ENCODE results near the gene TMEM52. TPM values are rescaled to one million over a fixed set of nuclear protein-coding genes. Genes with fewer than 3 reads are reported as not detected.

The TMEM52 gene
- total RNA-seq, 4 donors from 2014 or later: 1.0 TPM; not detected in 3

DNA sequence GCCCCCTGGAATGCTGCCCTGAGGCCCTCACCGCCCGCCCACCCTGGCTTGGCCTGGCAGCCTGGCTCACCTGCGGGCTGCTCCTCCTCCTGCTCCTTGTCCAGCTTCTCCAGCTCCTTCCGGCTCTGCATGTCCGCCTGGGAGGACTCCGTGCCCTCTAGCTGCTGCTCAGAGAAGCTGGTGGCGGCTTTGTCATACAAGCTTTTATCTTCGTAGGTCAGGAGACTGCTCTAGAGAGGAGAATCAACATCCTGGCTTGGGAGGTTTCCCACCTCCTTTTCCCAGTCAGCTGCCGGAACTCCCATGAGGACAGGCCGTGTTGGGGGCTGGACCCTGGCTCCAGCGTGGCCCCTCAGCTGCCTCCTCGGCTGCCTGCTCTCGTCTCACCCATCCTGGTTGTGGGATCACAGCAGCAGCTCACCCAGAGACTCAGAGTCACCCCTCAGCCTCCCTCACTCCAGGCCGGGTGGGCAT, 36.6 kb upstream of the TMEM52 start:
- Histone ChIP-seq H3K27ac (no peak overlapping the region), H3K4me1 (peaks cover 0 to 8% (median 0%) of the 10 kb centered on the region in 4 donors), H3K27me3 (peaks cover 0 to 46% of the 10 kb centered on the region in 2 donors), H3K4me3 (no peak overlapping the region), H3K36me3 (no peaks in the 10 kb centered on the region), H3K9me3 (no peaks in the 10 kb centered on the region)
- TF ChIP-seq, protein P1, sequence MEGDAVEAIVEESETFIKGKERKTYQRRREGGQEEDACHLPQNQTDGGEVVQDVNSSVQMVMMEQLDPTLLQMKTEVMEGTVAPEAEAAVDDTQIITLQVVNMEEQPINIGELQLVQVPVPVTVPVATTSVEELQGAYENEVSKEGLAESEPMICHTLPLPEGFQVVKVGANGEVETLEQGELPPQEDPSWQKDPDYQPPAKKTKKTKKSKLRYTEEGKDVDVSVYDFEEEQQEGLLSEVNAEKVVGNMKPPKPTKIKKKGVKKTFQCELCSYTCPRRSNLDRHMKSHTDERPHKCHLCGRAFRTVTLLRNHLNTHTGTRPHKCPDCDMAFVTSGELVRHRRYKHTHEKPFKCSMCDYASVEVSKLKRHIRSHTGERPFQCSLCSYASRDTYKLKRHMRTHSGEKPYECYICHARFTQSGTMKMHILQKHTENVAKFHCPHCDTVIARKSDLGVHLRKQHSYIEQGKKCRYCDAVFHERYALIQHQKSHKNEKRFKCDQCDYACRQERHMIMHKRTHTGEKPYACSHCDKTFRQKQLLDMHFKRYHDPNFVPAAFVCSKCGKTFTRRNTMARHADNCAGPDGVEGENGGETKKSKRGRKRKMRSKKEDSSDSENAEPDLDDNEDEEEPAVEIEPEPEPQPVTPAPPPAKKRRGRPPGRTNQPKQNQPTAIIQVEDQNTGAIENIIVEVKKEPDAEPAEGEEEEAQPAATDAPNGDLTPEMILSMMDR (IDR thresholded peaks at IDR 0.05): no peak
- TF ChIP-seq POLR2A (IDR thresholded peaks at IDR 0.05): no peak
- TF ChIP-seq EP300 (IDR thresholded peaks at IDR 0.05): no peak
- DNase-seq (ENCODE audit: low spot score in 2 of 2): no peak
- 63 to 72% methylated on average over 14 of the region's 14 CpGs for WGBS, 2 donors

GRCh38 chr1:1954831-1955441, 35.9 kb upstream of the TMEM52 start:
- TF ChIP-seq POLR2A (IDR thresholded peaks at IDR 0.05): no peak
- no peak for TF ChIP-seq EP300 (IDR thresholded peaks at IDR 0.05)
- TF ChIP-seq, protein P1 (IDR thresholded peaks at IDR 0.05): no peak
- WGBS, 2 donors: 84 to 87% methylated on average over 45 to 46 of the region's 46 CpGs
- Histone ChIP-seq H3K4me3 (no peak overlapping the region), H3K36me3 (no peaks in the 10 kb centered on the region), H3K27ac (no peak overlapping the region), H3K9me3 (no peaks in the 10 kb centered on the region), H3K27me3 (peaks cover 0 to 39% of the 10 kb centered on the region in 2 donors), H3K4me1 (peaks cover 0 to 5% (median 0%) of the 10 kb centered on the region in 4 donors)
- DNase-seq (ENCODE audit: low spot score in 2 of 2): no peak

- Histone ChIP-seq H3K9me3 (no peaks in the 10 kb centered on the region), H3K27me3 (peaks cover 0 to 30% of the 10 kb centered on the region in 2 donors), H3K4me1 (no peaks in the 10 kb centered on the region), H3K27ac (no peak overlapping the region), H3K36me3 (no peaks in the 10 kb centered on the region), H3K4me3 (no peak overlapping the region)
- TF ChIP-seq, protein P1 (IDR thresholded peaks at IDR 0.05): no peak
- no peak for TF ChIP-seq POLR2A (IDR thresholded peaks at IDR 0.05)
- TF ChIP-seq EP300 (IDR thresholded peaks at IDR 0.05): no peak
- WGBS, 2 donors: 79 to 84% methylated on average over 9 of the region's 9 CpGs
- DNase-seq (ENCODE audit: low spot score in 2 of 2): no peak
Observed at GRCh38 chr1:1954015-1954414, 34.9 kb upstream of the TMEM52 start.

DNA sequence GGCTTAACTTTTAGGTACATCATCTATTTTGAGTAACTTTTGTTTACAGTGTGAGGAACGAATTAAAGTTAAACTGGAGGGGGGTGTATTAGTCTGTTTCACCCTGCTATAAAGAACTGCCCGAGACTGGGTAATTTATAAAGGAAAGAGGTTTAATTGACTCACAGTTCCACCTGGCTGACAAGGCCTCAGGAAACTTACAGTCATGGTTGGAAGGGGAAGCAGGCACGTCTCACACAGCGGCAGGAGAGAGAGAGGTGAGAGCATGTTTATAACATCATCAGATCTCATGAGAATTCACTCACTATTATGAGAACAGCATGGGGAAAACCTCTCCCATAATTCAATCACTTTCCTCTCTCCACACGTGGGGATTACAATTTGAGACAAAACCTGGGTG, 31.9 kb upstream of the TMEM52 start:
- Histone ChIP-seq H3K27ac (no peak overlapping the region), H3K36me3 (no peaks in the 10 kb centered on the region), H3K27me3 (peaks cover 0 to 3% of the 10 kb centered on the region in 2 donors), H3K4me1 (peaks cover 0 to 9% (median 0%) of the 10 kb centered on the region in 4 donors), H3K4me3 (no peak overlapping the region), H3K9me3 (no peaks in the 10 kb centered on the region)
- WGBS, 2 donors: 64 to 72% methylated on average over 5 of the region's 5 CpGs
- no peak for DNase-seq (ENCODE audit: low spot score in 2 of 2)
- TF ChIP-seq EP300 (IDR thresholded peaks at IDR 0.05) (no peak), POLR2A (IDR thresholded peaks at IDR 0.05) (no peak)
- TF ChIP-seq, protein P1 (IDR thresholded peaks at IDR 0.05): no peak

DNA sequence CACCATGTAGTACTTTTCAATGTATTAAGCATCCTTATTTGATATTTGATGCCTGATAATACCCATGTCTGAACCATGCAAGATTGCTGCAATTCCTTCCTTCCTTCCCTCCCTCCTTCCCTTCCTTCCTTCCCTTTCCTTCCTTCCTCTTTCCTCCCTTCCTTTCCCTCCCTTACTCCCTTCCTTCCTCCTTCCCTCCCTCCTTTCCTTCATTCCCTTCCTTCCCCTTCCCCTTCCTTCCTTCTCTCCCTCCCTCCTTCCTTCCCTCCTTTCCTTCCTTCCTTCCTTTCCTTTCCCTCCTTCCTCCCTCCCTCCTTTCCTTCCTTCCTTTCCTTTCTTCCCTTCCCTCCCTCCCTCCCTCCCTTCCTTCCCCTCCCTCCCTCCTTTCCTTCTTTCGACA, 29.7 kb upstream of the TMEM52 start:
- Histone ChIP-seq H3K36me3 (no peaks in the 10 kb centered on the region), H3K27ac (no peak overlapping the region), H3K4me3 (no peak overlapping the region), H3K9me3 (no peaks in the 10 kb centered on the region), H3K27me3 (peaks cover 0 to 3% of the 10 kb centered on the region in 2 donors), H3K4me1 (peaks cover 0 to 15% (median 0%) of the 10 kb centered on the region in 4 donors)
- DNase-seq (ENCODE audit: low spot score in 2 of 2): no peak
- 33 to 48% methylated on average over 1 of the region's 1 CpG for WGBS, 2 donors
- TF ChIP-seq EP300 (IDR thresholded peaks at IDR 0.05): no peak
- TF ChIP-seq POLR2A (IDR thresholded peaks at IDR 0.05): no peak
- TF ChIP-seq, protein P1 (IDR thresholded peaks at IDR 0.05): no peak
